GM12878 (cell line): ENCODE results near the gene PRRC2B. TPM values are rescaled to one million over a fixed set of nuclear protein-coding genes. Genes with fewer than 3 reads are reported as not detected.
A peak's percentile ranks its signal among the peaks of the same experiment; 100 is the strongest.

ENCODE experiments used
- ATAC-seq: fragments of 200-7000 bp; cut with Tn5 transposase; 3 replicates; pipeline ENCODE4 v1.9.1; 2020; ENCODE audit warnings: mild to moderate bottlenecking, moderate library complexity
- BruUV-seq: library from RNA; stranded (reverse); fragments of 400-500 nt; replicated peaks from 2 replicates; lab custom pipeline; 2021; lab: Mats Ljungman, UMichigan
- CTCF ChIA-PET: fragments of 300-600 bp; sonication (Branson Sonifier 250); formaldehyde crosslinking; extraction: SDS; loops from one replicate; lab custom pipeline; 2021; ENCODE audit warnings: inconsistent platforms; lab: Yijun Ruan, JAX
- POLR2A ChIA-PET: fragments of 350-600 bp; formaldehyde crosslinking; extraction: SDS; loops from one replicate; lab custom pipeline; 2021; ENCODE audit warnings: inconsistent platforms; lab: Charles Lee
- RAD21 ChIA-PET: fragments of 300-600 bp; sonication (Branson Sonifier 250); formaldehyde crosslinking; loops from one replicate; lab custom pipeline; 2023; ENCODE audit warnings: antibody characterized with exemption; ENCODE audit not compliant: unreplicated experiment; lab: Charles Lee
- SMC1A ChIA-PET: fragments of 300-600 bp; sonication (Branson Sonifier 250); formaldehyde crosslinking; loops from one replicate; lab custom pipeline; 2023; ENCODE audit not compliant: unreplicated experiment, uncharacterized antibody; lab: Charles Lee
- DNase-seq: peaks from one replicate; pipeline ENCODE4 v3.0.0-alpha.2; 2011; ENCODE audit warnings: low read depth, low spot score
- FAIRE-seq: peaks from 3 replicates; lab custom pipeline; 2011; peaks lifted over from hg19 to GRCh38; lab: Jason Lieb, UNC
- H2AFZ ChIP-seq: 2 replicates; pipeline ENCODE4 v1.6.0; 2011; ENCODE audit warnings: low read depth, low read length, control low read depth; ENCODE audit not compliant: control insufficient read depth
- H3K27ac ChIP-seq: 2 replicates; pipeline ENCODE4 v1.5.1; 2011; ENCODE audit warnings: control low read depth; ENCODE audit not compliant: control insufficient read depth, insufficient read depth
- H3K27me3 ChIP-seq, 2 experiments: replicated peaks in 1 of 2; 2 replicates each; pipeline versions ENCODE4 v1.6.0 to v1.6.1; 2011; ENCODE audit warnings: low read length in 1 of 2; ENCODE audit not compliant: control insufficient read depth in 2 of 2, insufficient read depth in 2 of 2
- H3K36me3 ChIP-seq, 2 experiments: 2 replicates each; pipeline ENCODE4 v1.5.1; 2011; ENCODE audit warnings: low read length in 1 of 2; ENCODE audit not compliant: control insufficient read depth in 2 of 2, insufficient read depth in 2 of 2
- H3K4me1 ChIP-seq: 2 replicates; pipeline ENCODE4 v1.6.1; 2011; ENCODE audit warnings: mild to moderate bottlenecking, low read length, moderate library complexity, mixed read lengths; ENCODE audit not compliant: control insufficient read depth, insufficient read depth
- H3K4me2 ChIP-seq: 2 replicates; pipeline ENCODE4 v1.6.0; 2011; ENCODE audit warnings: control low read depth; ENCODE audit not compliant: control insufficient read depth, insufficient read depth
- H3K4me3 ChIP-seq: fragments of 200-600 bp; sonication (generic); 2 replicates; pipeline ENCODE4 v1.5.1; 2016
- H3K79me2 ChIP-seq: 2 replicates; pipeline ENCODE4 v1.6.0; 2011; ENCODE audit warnings: low read length; ENCODE audit not compliant: control insufficient read depth, insufficient read depth
- H3K9ac ChIP-seq: 2 replicates; pipeline ENCODE4 v1.8.0; 2011; ENCODE audit warnings: low read length, control low read depth, mixed read lengths; ENCODE audit not compliant: control insufficient read depth, insufficient read depth
- H3K9me3 ChIP-seq: replicated peaks from 3 replicates; pipeline ENCODE4 v1.5.1; 2011; ENCODE audit warnings: mild to moderate bottlenecking, low read length; ENCODE audit not compliant: control insufficient read depth, insufficient read depth
- H4K20me1 ChIP-seq: 2 replicates; pipeline ENCODE4 v1.6.0; 2011; ENCODE audit not compliant: control insufficient read depth, insufficient read depth
- BCL11A ChIP-seq: IDR thresholded peaks from 2 replicates; pipeline ENCODE4 v1.6.1; 2011; ENCODE audit warnings: low read depth, low read length
- CREB1 ChIP-seq: IDR thresholded peaks from 2 replicates; pipeline ENCODE4 v1.6.1; 2012; ENCODE audit warnings: low read depth, mild to moderate bottlenecking, inconsistent platforms
- CTCF ChIP-seq, 3 experiments: IDR thresholded peaks in 2 of 3; conservative IDR thresholded peaks in 1 of 3; 2 replicates each; pipeline ENCODE4 v1.5.1; 2011; ENCODE audit warnings: low read depth in 3 of 3, low read length in 3 of 3, mild to moderate bottlenecking in 3 of 3, control low read depth in 2 of 3, moderate library complexity in 2 of 3, inconsistent platforms in 1 of 3, mixed read lengths in 1 of 3; ENCODE audit not compliant: control insufficient read depth in 2 of 3, insufficient read depth in 1 of 3; ENCODE audit errors: extremely low read depth in 1 of 3
- E2F4 ChIP-seq: IDR thresholded peaks from 2 replicates; pipeline ENCODE4 v1.6.1; 2012; ENCODE audit warnings: low read depth, low read length, improper control_type of control experiment
- EED ChIP-seq: sonication (generic); IDR thresholded peaks from 2 replicates; pipeline ENCODE4 v1.6.1; 2016; ENCODE audit warnings: antibody characterized with exemption, low read depth
- ELK1 ChIP-seq: IDR thresholded peaks from 2 replicates; pipeline ENCODE4 v1.6.1; 2012; ENCODE audit warnings: low read depth, low read length, improper control_type of control experiment
- ETV6 ChIP-seq, 2 experiments: fragments of 450-650 bp in 1 of 2; IDR thresholded peaks in 1 of 2; conservative IDR thresholded peaks in 1 of 2; 2 replicates each; pipeline ENCODE4 v1.6.1; 2014; ENCODE audit warnings: antibody characterized with exemption in 1 of 2, borderline replicate concordance in 1 of 2, low read depth in 1 of 2, mild to moderate bottlenecking in 1 of 2, moderate library complexity in 1 of 2
- HDAC2 ChIP-seq: fragments of 200-600 bp; sonication (generic); IDR thresholded peaks from 2 replicates; pipeline ENCODE4 v1.6.1; 2017
- JUNB ChIP-seq: IDR thresholded peaks from 2 replicates; pipeline ENCODE4 v1.6.1; 2016; ENCODE audit warnings: antibody characterized with exemption, mild to moderate bottlenecking
- MEF2B ChIP-seq: fragments of 450-650 bp; IDR thresholded peaks from 2 replicates; pipeline ENCODE4 v1.6.1; 2018; ENCODE audit warnings: mild to moderate bottlenecking, moderate library complexity; ENCODE audit not compliant: partially characterized antibody, poor library complexity, severe bottlenecking
- MTA3 ChIP-seq: IDR thresholded peaks from 2 replicates; pipeline ENCODE4 v1.6.1; 2012; ENCODE audit warnings: low read length, inconsistent platforms, borderline replicate concordance
- POU2F2 ChIP-seq: IDR thresholded peaks from 3 replicates; pipeline ENCODE4 v1.6.1; 2011; ENCODE audit warnings: low read depth, mild to moderate bottlenecking, low read length, borderline replicate concordance
- SUPT20H ChIP-seq: IDR thresholded peaks from 2 replicates; pipeline ENCODE4 v1.6.1; 2011; ENCODE audit warnings: low read depth, mild to moderate bottlenecking, low read length, moderate library complexity, borderline replicate concordance; ENCODE audit not compliant: control insufficient read depth
- SUZ12 ChIP-seq: fragments of 200-600 bp; sonication (generic); IDR thresholded peaks from one replicate; pipeline ENCODE4 v1.6.1; 2018; ENCODE audit warnings: antibody characterized with exemption, mild to moderate bottlenecking; ENCODE audit not compliant: unreplicated experiment
- ZNF207 ChIP-seq: fragments of 450-650 bp; IDR thresholded peaks from 2 replicates; pipeline ENCODE4 v1.6.1; 2014; ENCODE audit warnings: antibody characterized with exemption, mild to moderate bottlenecking, borderline replicate concordance
- WGBS: methylation state at CpG from one replicate; pipeline ENCODE4 v1.1.6; 2016; ENCODE audit warnings: low lambda C conversion rate; ENCODE audit not compliant: insufficient replicate concordance, insufficient coverage; ENCODE audit errors: missing lambda C conversion rate; 5-methylcytosine and 5-hydroxymethylcytosine counted together
- in situ Hi-C: fragments of 300-500 bp; cut with MboI; formaldehyde crosslinking; loops from 9 replicates; pipeline ENCODE4 v1.14.3; 2018; ENCODE audit warnings: mixed read lengths
- intact Hi-C: fragments of 100-400 bp; cut with micrococcal nuclease; formaldehyde crosslinking; loops from one replicate; pipeline ENCODE4 v1.14.2; 2022; ENCODE audit not compliant: unreplicated experiment
- polyA plus RNA-seq, 11 experiments: library from polyadenylated mRNA; depleted of rRNA in 4 of 11; unstranded in 6 of 11; stranded (reverse) in 5 of 11; fragments of >200 nt; fragmentation: Nextera tagmentation in 4 of 11; fragmentation: Illumina TruSeq in 1 of 11; extraction: Ambion mirVana in 4 of 11; extraction: Trizol in 1 of 11; gene quantifications; 1 replicate in 1 of 11; 2 replicates in 10 of 11; pipeline versions ENCODE4 v1.2.1 to v1.2.3, GENCODE V29; 2011 to 2016; ENCODE audit warnings: inconsistent platforms in 2 of 11, missing spikeins in 2 of 11, low read depth in 1 of 11
- total RNA-seq, 4 experiments: library from RNA; depleted of rRNA in 3 of 4; stranded (reverse); fragments of >200 nt in 3 of 4; fragmentation: Illumina TruSeq in 1 of 4; extraction: Trizol in 1 of 4; gene quantifications; 2 replicates each; pipeline versions ENCODE4 v1.2.1 to v1.2.3, GENCODE V29; 2013 to 2021

The PRRC2B gene
- total and polyA plus RNA-seq, 10 of the 15 experiments (the other 5 are each of a cell fraction or from before 2014, with no cell fraction given), result 0.84 to 155 (median 28.7) TPM

GRCh38 chr9:131503626-131504465, 110.0 kb downstream of the PRRC2B start:
- Histone ChIP-seq H3K27ac (no peak overlapping the region; the same call in 1 of the 2 replicates), H3K79me2 (peaks cover 5% of the 10 kb centered on the region), H3K4me3 (peak overlapping the region; percentile 90), H3K36me3 (peaks cover 0 to 5% of the 10 kb centered on the region in 2 experiments; a peak in 3 of 4 replicates), H4K20me1 (no peaks in the 10 kb centered on the region), H2AFZ (peak overlapping the region; percentile 96), H3K9me3 (no peaks in the 10 kb centered on the region), H3K9ac (peak overlapping the region; percentile 74), H3K4me2 (peak overlapping the region; percentile 99), H3K27me3 (no peaks in the 10 kb centered on the region), H3K4me1 (peaks cover 8% of the 10 kb centered on the region)
- POLR2A ChIA-PET, result interaction anchor here (0.5 to 0.7 kb wide), 2 partner anchors 130 to 234 kb away, joined by 3 read pairs; no protein-coding TSS in a partner anchor
- in situ Hi-C loops (no loop called here), intact Hi-C loops (loop anchor here (1.0 to 2.0 kb wide), 2 partner anchors 27 to 243 kb away; partner anchors contain the start of gene UCK1)
- DNase-seq, result no peak
- WGBS, result 12% methylated on average over 32 of the region's 32 CpGs
- CTCF ChIA-PET, result interaction anchor here (0.7 to 1.1 kb wide), 5 partner anchors 131 to 252 kb away, joined by 3 to 4 read pairs (median 3); no protein-coding TSS in a partner anchor
- SMC1A ChIA-PET, result interaction anchor here (0.6 kb wide), 1 partner anchor 137 kb away, joined by 4 read pairs; no protein-coding TSS in a partner anchor
- no TSS peak for BruUV-seq
- RAD21 ChIA-PET, result interaction anchor here (0.6 kb wide), 1 partner anchor 174 kb away, joined by 3 read pairs; no protein-coding TSS in a partner anchor
- peak; percentile 66 for ATAC-seq
- peak; percentile 66 for FAIRE-seq
- TF ChIP-seq SUPT20H (no peak), CTCF (IDR thresholded peaks at IDR 0.05 in 2 of 3, conservative IDR thresholded peaks at IDR 0.05 in 1 of 3; ENCODE audit: control insufficient read depth in 2 of 3, extremely low read depth in 1 of 3, insufficient read depth in 1 of 3, low read depth in 3 of 3, low read length in 3 of 3) (peak in 1 of 3 experiments; percentile 14; a peak in 1 of 6 replicates), EED (no peak), HDAC2 (no peak), ZNF207 (no peak), E2F4 (no peak), JUNB (no peak), MTA3 (no peak), ETV6 (conservative IDR thresholded peaks at IDR 0.05 in 1 of 2, IDR thresholded peaks at IDR 0.05 in 1 of 2; ENCODE audit: borderline replicate concordance in 1 of 2, low read depth in 1 of 2) (no peak), BCL11A (no peak), POU2F2 (no peak), SUZ12 (no peak), MEF2B (no peak), CREB1 (0 out of 2 replicates have a peak, but pooled peaks have one; percentile 21), ELK1 (no peak)
